ENCODE data around the gene RNF14. TPM values are rescaled to one million over a fixed set of nuclear protein-coding genes. Genes with fewer than 3 reads are reported as not detected.
A peak's percentile ranks its signal among the peaks of the same experiment; 100 is the strongest.

RNF14 gene
- total and polyA plus RNA-seq, 10 of the 15 experiments (the other 5 are each of a cell fraction or from before 2014, with no cell fraction given): 13.2 to 41.8 (median 28.3) TPM

DNA sequence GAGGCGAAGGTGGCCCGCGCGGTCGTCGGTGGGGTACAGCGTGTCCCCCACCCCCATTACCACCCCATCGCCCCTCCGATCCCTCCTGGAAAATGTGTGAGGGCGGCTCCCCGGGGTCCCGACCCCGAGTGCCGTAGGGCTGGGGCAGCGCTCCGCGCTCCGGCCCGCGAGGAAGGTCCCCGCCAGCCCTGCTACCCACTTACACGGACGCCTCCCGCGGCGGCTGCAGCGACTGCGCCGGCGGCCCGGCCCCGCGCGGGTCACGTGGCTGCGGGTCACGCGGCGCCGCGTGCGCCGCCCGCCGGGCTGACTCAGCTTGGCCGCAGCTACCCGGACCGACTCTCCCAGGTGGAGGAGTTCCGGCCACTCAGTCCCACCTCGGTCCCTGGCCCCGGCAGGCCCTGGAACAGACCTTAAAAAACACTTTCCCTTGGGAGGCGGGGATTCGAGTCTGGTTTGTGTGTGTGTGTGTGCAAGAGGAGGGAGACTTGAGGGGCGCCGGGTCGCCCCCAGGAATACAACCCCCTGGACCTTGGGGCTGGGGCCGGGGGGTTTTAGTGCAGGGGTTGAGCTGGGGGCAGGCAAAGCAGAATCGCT, 44.0 kb downstream of the RNF14 start, which contains the start of gene GNPDA1 (continued):
- no peak for TF ChIP-seq SIX5 (IDR thresholded peaks at IDR 0.05; ENCODE audit: low read depth, low read length, severe bottlenecking)
- TF ChIP-seq, protein P1, sequence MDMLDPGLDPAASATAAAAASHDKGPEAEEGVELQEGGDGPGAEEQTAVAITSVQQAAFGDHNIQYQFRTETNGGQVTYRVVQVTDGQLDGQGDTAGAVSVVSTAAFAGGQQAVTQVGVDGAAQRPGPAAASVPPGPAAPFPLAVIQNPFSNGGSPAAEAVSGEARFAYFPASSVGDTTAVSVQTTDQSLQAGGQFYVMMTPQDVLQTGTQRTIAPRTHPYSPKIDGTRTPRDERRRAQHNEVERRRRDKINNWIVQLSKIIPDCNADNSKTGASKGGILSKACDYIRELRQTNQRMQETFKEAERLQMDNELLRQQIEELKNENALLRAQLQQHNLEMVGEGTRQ (IDR thresholded peaks at IDR 0.05; ENCODE audit: borderline replicate concordance, low read depth, low read length): peak; percentile 82
- peak; percentile 48 for TF ChIP-seq DPF2 (IDR thresholded peaks at IDR 0.05)
- peak; percentile 64; the same call in 1 of the 2 replicates for TF ChIP-seq IKZF1 (conservative IDR thresholded peaks at IDR 0.05)
- no peak for TF ChIP-seq EP300 (IDR thresholded peaks at IDR 0.05; ENCODE audit: borderline replicate concordance in 1 of 2, control insufficient read depth in 1 of 2, low read depth in 2 of 2, low read length in 2 of 2)
- no peak for TF ChIP-seq SIN3A (IDR thresholded peaks at IDR 0.05; ENCODE audit: low read depth, low read length)
- no peak for TF ChIP-seq NFYA (IDR thresholded peaks at IDR 0.05; ENCODE audit: borderline replicate concordance, low read depth, low read length)
- no peak for TF ChIP-seq RCOR1 (conservative IDR thresholded peaks at IDR 0.05; ENCODE audit: low read depth, low read length)
- TF ChIP-seq MEF2B (IDR thresholded peaks at IDR 0.05; ENCODE audit: partially characterized antibody, poor library complexity, severe bottlenecking): no peak
- TF ChIP-seq, protein P2, sequence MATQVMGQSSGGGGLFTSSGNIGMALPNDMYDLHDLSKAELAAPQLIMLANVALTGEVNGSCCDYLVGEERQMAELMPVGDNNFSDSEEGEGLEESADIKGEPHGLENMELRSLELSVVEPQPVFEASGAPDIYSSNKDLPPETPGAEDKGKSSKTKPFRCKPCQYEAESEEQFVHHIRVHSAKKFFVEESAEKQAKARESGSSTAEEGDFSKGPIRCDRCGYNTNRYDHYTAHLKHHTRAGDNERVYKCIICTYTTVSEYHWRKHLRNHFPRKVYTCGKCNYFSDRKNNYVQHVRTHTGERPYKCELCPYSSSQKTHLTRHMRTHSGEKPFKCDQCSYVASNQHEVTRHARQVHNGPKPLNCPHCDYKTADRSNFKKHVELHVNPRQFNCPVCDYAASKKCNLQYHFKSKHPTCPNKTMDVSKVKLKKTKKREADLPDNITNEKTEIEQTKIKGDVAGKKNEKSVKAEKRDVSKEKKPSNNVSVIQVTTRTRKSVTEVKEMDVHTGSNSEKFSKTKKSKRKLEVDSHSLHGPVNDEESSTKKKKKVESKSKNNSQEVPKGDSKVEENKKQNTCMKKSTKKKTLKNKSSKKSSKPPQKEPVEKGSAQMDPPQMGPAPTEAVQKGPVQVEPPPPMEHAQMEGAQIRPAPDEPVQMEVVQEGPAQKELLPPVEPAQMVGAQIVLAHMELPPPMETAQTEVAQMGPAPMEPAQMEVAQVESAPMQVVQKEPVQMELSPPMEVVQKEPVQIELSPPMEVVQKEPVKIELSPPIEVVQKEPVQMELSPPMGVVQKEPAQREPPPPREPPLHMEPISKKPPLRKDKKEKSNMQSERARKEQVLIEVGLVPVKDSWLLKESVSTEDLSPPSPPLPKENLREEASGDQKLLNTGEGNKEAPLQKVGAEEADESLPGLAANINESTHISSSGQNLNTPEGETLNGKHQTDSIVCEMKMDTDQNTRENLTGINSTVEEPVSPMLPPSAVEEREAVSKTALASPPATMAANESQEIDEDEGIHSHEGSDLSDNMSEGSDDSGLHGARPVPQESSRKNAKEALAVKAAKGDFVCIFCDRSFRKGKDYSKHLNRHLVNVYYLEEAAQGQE (IDR thresholded peaks at IDR 0.05; ENCODE audit: low read depth, low read length): no peak
- no peak for TF ChIP-seq CEBPB (IDR thresholded peaks at IDR 0.05; ENCODE audit: borderline replicate concordance in 1 of 2, low read depth in 2 of 2, low read length in 2 of 2)
- TF ChIP-seq, protein P3, sequence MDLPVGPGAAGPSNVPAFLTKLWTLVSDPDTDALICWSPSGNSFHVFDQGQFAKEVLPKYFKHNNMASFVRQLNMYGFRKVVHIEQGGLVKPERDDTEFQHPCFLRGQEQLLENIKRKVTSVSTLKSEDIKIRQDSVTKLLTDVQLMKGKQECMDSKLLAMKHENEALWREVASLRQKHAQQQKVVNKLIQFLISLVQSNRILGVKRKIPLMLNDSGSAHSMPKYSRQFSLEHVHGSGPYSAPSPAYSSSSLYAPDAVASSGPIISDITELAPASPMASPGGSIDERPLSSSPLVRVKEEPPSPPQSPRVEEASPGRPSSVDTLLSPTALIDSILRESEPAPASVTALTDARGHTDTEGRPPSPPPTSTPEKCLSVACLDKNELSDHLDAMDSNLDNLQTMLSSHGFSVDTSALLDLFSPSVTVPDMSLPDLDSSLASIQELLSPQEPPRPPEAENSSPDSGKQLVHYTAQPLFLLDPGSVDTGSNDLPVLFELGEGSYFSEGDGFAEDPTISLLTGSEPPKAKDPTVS (IDR thresholded peaks at IDR 0.05; ENCODE audit: low read depth, low read length): no peak
- TF ChIP-seq GABPA (IDR thresholded peaks at IDR 0.05; ENCODE audit: low read depth): no peak
- TF ChIP-seq RB1 (IDR thresholded peaks at IDR 0.05; ENCODE audit: borderline replicate concordance): peak; percentile 33; the same call in 1 of the 2 replicates
- TF ChIP-seq SRF (IDR thresholded peaks at IDR 0.05; ENCODE audit: low read depth in 2 of 2, low read length in 2 of 2): no peak
- TF ChIP-seq IKZF2 (IDR thresholded peaks at IDR 0.05): 0 out of 4 replicates have a peak, but pooled peaks have one; percentile 14 to 28
- TF ChIP-seq SMAD5 (IDR thresholded peaks at IDR 0.05; ENCODE audit: low read depth): no peak
- TF ChIP-seq ZSCAN29 (IDR thresholded peaks at IDR 0.05): no peak
- TF ChIP-seq NFXL1 (IDR thresholded peaks at IDR 0.05; ENCODE audit: borderline replicate concordance): no peak
- no peak for TF ChIP-seq CHD2 (IDR thresholded peaks at IDR 0.05; ENCODE audit: borderline replicate concordance, low read depth, low read length)
- TF ChIP-seq POLR2AphosphoS2 (IDR thresholded peaks at IDR 0.05; ENCODE audit: low read depth, low read length): no peak
- no peak for TF ChIP-seq SUZ12 (IDR thresholded peaks at IDR 0.05; ENCODE audit: unreplicated experiment)
- TF ChIP-seq, protein P4, sequence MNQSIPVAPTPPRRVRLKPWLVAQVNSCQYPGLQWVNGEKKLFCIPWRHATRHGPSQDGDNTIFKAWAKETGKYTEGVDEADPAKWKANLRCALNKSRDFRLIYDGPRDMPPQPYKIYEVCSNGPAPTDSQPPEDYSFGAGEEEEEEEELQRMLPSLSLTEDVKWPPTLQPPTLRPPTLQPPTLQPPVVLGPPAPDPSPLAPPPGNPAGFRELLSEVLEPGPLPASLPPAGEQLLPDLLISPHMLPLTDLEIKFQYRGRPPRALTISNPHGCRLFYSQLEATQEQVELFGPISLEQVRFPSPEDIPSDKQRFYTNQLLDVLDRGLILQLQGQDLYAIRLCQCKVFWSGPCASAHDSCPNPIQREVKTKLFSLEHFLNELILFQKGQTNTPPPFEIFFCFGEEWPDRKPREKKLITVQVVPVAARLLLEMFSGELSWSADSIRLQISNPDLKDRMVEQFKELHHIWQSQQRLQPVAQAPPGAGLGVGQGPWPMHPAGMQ (IDR thresholded peaks at IDR 0.05; ENCODE audit: borderline replicate concordance): no peak
- TF ChIP-seq KLF5 (IDR thresholded peaks at IDR 0.05; ENCODE audit: partially characterized antibody): no peak
